Keratinocyte (primary cell): ENCODE results near the gene IL17REL. TPM values are rescaled to one million over a fixed set of nuclear protein-coding genes. Genes with fewer than 3 reads are reported as not detected.

ENCODE experiments used
- DNase-seq: peaks from one replicate; pipeline ENCODE4 v3.0.0-alpha.2; 2011; ENCODE audit warnings: low read depth, missing footprints, low spot score
- FAIRE-seq: peaks from 2 replicates; lab custom pipeline; 2011; peaks lifted over from hg19 to GRCh38; lab: Jason Lieb, UNC
- H2AFZ ChIP-seq: 2 replicates; pipeline ENCODE4 v1.6.0; 2012; ENCODE audit warnings: low read length, control low read depth, inconsistent platforms; ENCODE audit not compliant: control insufficient read depth
- H3K27ac ChIP-seq: 2 replicates; pipeline ENCODE4 v1.5.1; 2011; ENCODE audit warnings: low read length; ENCODE audit not compliant: control insufficient read depth, insufficient read depth
- H3K27me3 ChIP-seq: 3 replicates; pipeline ENCODE4 v1.6.0; 2011; ENCODE audit warnings: low read length; ENCODE audit not compliant: control insufficient read depth, insufficient read depth; ENCODE audit errors: extremely low read depth
- H3K36me3 ChIP-seq, 2 experiments: 2 replicates in 1 of 2; 3 replicates in 1 of 2; pipeline ENCODE4 v1.5.1; 2011; ENCODE audit warnings: low read length in 2 of 2, mild to moderate bottlenecking in 1 of 2; ENCODE audit not compliant: control insufficient read depth in 2 of 2, insufficient read depth in 2 of 2; ENCODE audit errors: extremely low read depth in 1 of 2
- H3K4me1 ChIP-seq: 3 replicates; pipeline ENCODE4 v1.5.1; 2011; ENCODE audit warnings: low read length; ENCODE audit not compliant: control insufficient read depth, insufficient read depth; ENCODE audit errors: extremely low read depth
- H3K4me2 ChIP-seq: 3 replicates; pipeline ENCODE4 v1.6.0; 2011; ENCODE audit warnings: low read depth, low read length; ENCODE audit not compliant: control insufficient read depth, insufficient read depth; ENCODE audit errors: extremely low read depth
- H3K4me3 ChIP-seq, 3 experiments: fragments of 200-600 bp in 1 of 3; sonication (generic) in 1 of 3; 2 replicates in 2 of 3; 3 replicates in 1 of 3; pipeline ENCODE4 v1.5.1; 2011 to 2016; ENCODE audit warnings: low read length in 3 of 3, mild to moderate bottlenecking in 3 of 3, control low read depth in 2 of 3, inconsistent platforms in 1 of 3, low read depth in 1 of 3, mixed read lengths in 1 of 3, mixed run types in 1 of 3, moderate library complexity in 1 of 3; ENCODE audit not compliant: control insufficient read depth in 2 of 3, insufficient read depth in 2 of 3; ENCODE audit errors: extremely low read depth in 1 of 3
- H3K79me2 ChIP-seq: 2 replicates; pipeline ENCODE4 v1.6.0; 2012; ENCODE audit warnings: low read length; ENCODE audit not compliant: control insufficient read depth, insufficient read depth
- H3K9ac ChIP-seq: 3 replicates; pipeline ENCODE4 v1.6.0; 2011; ENCODE audit warnings: low read length; ENCODE audit not compliant: control insufficient read depth, insufficient read depth; ENCODE audit errors: extremely low read depth
- H3K9me1 ChIP-seq: 3 replicates; pipeline ENCODE4 v1.6.0; 2011; ENCODE audit warnings: low read length; ENCODE audit not compliant: control insufficient read depth, insufficient read depth; ENCODE audit errors: extremely low read depth
- H3K9me3 ChIP-seq: 2 replicates; pipeline ENCODE4 v1.5.1; 2012; ENCODE audit warnings: low read depth, low read length; ENCODE audit not compliant: control insufficient read depth
- H4K20me1 ChIP-seq: 3 replicates; pipeline ENCODE4 v1.6.0; 2011; ENCODE audit warnings: low read length; ENCODE audit not compliant: control insufficient read depth, insufficient read depth; ENCODE audit errors: extremely low read depth
- CTCF ChIP-seq, 3 experiments: IDR thresholded peaks in 1 of 3; conservative IDR thresholded peaks in 1 of 3; optimal IDR thresholded peaks in 1 of 3; 2 replicates in 2 of 3; 3 replicates in 1 of 3; pipeline versions ENCODE3 to v1.5.1; 2011; ENCODE audit warnings: low read length in 3 of 3, mild to moderate bottlenecking in 3 of 3, moderate library complexity in 2 of 3, control low read depth in 1 of 3, inconsistent platforms in 1 of 3; ENCODE audit not compliant: insufficient read depth in 2 of 3; ENCODE audit errors: extremely low read depth in 1 of 3
- EZH2 ChIP-seq: IDR thresholded peaks from one replicate; pipeline ENCODE4 v1.6.1; 2012; ENCODE audit warnings: inconsistent platforms, mild to moderate bottlenecking, low read length, moderate library complexity
- dilution Hi-C: fragments of 300-500 bp; cut with MboI; formaldehyde crosslinking; loops from one replicate; pipeline ENCODE4 v1.7.0; 2020; ENCODE audit warnings: low sequenced_read_pairs; ENCODE audit not compliant: extremely low pct_ligation_motif_present
- polyA plus RNA-seq, 5 experiments: library from polyadenylated mRNA; depleted of rRNA in 3 of 5; stranded (reverse) in 3 of 5; stranded (forward) in 1 of 5; unstranded in 1 of 5; fragments of >200 nt; gene quantifications; 1 replicate in 1 of 5; 2 replicates in 3 of 5; 3 replicates in 1 of 5; pipeline versions ENCODE4 v1.2.1 to v1.2.3, GENCODE V29; 2011 to 2012; ENCODE audit warnings: missing spikeins in 2 of 5, low read depth in 1 of 5, low replicate concordance in 1 of 5

Gene IL17REL
- polyA plus RNA-seq, 1 donor (not counting 4 experiments of a cell fraction or from before 2014, with no cell fraction given), result not detected

- DNase-seq (no peak), FAIRE-seq (no peak)
- no peak overlapping the region for H3K27ac ChIP-seq
- no peaks in the 10 kb centered on the region for H3K4me1 ChIP-seq
- no peak overlapping the region for H3K4me2 ChIP-seq
- H3K4me3 ChIP-seq, result no peak overlapping the region
- peaks cover 26% of the 10 kb centered on the region for H3K27me3 ChIP-seq
- no peaks in the 10 kb centered on the region for H3K79me2 ChIP-seq
- H3K9me3 ChIP-seq, result no peaks in the 10 kb centered on the region
- dilution Hi-C loops, result no loop called here
- H3K9ac ChIP-seq, result no peak overlapping the region
- no peak for TF ChIP-seq CTCF (optimal IDR thresholded peaks at IDR 0.05 in 1 of 3, IDR thresholded peaks at IDR 0.05 in 1 of 3, conservative IDR thresholded peaks at IDR 0.05 in 1 of 3; ENCODE audit: extremely low read depth in 1 of 3, insufficient read depth in 2 of 3, low read length in 3 of 3)
- TF ChIP-seq EZH2, result no peak
- no peaks in the 10 kb centered on the region for H3K9me1 ChIP-seq
- no peaks in the 10 kb centered on the region for H4K20me1 ChIP-seq
- H3K36me3 ChIP-seq, result no peaks in the 10 kb centered on the region
- no peak overlapping the region for H2AFZ ChIP-seq
Observed at GRCh38 chr22:50061141-50061823, 48.7 kb upstream of the IL17REL start.

- H3K4me1 ChIP-seq, result no peaks in the 10 kb centered on the region
- TF ChIP-seq CTCF (optimal IDR thresholded peaks at IDR 0.05 in 1 of 3, IDR thresholded peaks at IDR 0.05 in 1 of 3, conservative IDR thresholded peaks at IDR 0.05 in 1 of 3; ENCODE audit: extremely low read depth in 1 of 3, insufficient read depth in 2 of 3, low read length in 3 of 3) (no peak), EZH2 (no peak)
- no peaks in the 10 kb centered on the region for H3K36me3 ChIP-seq
- no peaks in the 10 kb centered on the region for H3K9me1 ChIP-seq
- H3K9ac ChIP-seq, result no peak overlapping the region
- H3K9me3 ChIP-seq, result no peaks in the 10 kb centered on the region
- dilution Hi-C loops, result no loop called here
- no peaks in the 10 kb centered on the region for H4K20me1 ChIP-seq
- H3K4me3 ChIP-seq, result no peak overlapping the region
- H3K27me3 ChIP-seq, result peaks cover 26% of the 10 kb centered on the region
- no peak overlapping the region for H3K27ac ChIP-seq
- no peaks in the 10 kb centered on the region for H3K79me2 ChIP-seq
- FAIRE-seq (no peak), DNase-seq (no peak)
- H3K4me2 ChIP-seq, result no peak overlapping the region
- no peak overlapping the region for H2AFZ ChIP-seq
Observed at GRCh38 chr22:50060441-50061140, 48.0 kb upstream of the IL17REL start.
